ENCODE measurements around the gene FOXA1.

The FOXA1 gene

DNA sequence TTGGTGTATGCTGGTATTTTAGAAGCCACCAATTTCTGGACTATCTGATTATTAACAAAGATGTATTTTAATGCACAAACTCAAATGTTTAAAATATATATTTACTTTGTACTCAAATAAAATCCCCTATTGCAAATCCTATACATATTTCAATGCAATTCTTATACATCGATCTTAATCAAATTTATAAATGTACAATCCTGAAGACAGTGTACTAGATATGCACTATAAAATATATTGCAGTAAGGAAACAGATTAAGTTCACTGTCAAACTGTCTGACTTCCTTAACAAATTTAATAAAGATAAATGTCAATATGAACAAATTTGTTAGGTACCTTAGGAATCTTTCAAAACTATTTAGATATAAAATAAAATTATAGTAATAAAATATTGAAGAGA lies 43.9 kb downstream of the FOXA1 start:
- no peak for DNase-seq

DNA sequence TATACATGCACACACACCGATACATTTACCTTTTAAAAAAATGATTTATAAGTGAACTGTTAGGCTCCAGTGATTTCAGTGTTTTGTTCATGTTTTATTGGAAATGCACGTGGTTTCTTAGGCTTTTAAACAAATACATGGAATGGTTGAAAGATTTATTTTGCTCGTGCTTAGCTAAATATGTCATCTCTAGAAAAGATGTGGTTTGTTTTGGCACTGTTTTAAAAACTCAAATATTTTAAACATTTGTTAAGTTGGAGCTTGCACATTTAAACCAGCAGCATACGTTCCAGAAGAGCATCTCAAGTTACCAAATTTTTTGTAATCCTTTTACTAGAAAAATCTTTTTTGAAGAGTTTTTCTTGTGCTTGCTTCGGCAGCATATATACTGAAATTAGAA lies 44.5 kb downstream of the FOXA1 start:
- DNase-seq = no peak

DNA sequence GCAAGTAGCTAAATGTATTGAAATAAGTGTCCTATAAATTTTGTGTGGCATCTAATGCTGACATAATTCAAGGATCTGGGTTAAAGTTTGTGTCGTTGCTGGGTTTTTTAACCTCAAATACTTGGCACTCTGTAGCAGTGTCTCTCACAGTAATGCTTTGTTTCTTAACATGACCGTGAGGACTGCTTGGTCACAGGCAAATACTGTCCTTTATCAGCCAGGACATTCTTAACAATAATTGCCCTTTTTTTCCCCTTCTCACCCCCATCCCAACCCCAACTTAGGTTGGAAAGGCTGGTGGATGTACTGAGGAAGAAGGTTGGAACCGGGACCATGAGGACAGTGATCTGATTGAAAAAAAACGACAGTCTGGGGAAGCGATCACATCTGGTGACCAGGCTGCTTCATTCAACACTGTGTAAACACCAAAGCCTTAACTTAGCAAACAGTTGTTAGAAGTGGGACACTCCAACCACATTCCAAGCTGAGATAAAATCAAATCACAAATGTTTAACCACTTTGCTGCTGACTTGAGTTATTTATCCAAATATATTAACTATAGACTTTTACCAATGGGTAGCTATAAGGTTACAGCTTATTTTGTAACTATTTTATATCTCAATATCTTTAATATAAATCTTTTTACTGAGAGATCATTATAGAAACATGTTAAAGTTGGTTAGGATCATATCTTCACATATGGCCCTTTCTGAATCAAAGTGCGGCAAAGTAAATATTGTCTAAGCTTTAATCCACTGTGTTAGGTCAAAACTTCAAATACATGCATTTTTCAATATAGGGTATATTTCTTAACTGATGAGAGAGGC lies 48.2 kb downstream of the FOXA1 start:
- DNase-seq = no peak

DNA sequence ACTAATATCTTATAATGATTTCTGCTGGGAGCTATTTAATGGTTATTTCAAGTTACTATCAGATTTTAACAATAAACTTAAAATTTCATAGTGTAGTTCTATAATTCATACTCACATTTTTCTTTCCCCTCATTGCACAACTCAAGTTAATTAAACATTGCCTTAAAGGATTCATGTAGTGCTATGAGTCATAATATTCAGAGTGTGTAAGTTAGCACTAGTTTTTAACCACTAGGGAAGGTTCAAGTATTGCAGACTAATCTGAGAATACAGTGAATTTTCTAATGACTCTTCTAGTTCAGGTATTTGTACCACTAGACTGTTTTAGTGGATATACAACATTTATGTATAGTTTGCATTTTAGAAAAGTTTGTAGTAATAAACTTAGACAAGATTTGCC lies 49.9 kb downstream of the FOXA1 start:
- no peak for DNase-seq

DNA sequence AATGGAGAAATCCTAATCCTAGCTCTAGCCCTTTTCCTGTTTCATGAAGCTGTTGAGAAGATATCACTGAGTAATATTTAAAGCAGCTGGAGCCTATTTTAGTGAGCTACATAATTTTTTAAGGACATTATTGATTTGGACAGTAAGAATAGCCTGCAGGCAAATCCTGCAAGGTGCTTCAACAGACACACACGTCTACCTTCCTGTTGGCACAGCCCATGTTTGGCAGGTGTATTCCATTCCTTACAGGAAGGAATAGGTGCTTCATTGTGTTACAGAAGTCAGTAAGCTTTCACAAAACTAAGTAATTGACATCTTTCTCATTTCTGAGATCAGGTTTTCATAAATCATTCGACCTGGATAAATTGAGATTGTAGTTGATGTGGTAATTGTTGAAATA lies 50.6 kb downstream of the FOXA1 start:
- DNase-seq = no peak

DNA sequence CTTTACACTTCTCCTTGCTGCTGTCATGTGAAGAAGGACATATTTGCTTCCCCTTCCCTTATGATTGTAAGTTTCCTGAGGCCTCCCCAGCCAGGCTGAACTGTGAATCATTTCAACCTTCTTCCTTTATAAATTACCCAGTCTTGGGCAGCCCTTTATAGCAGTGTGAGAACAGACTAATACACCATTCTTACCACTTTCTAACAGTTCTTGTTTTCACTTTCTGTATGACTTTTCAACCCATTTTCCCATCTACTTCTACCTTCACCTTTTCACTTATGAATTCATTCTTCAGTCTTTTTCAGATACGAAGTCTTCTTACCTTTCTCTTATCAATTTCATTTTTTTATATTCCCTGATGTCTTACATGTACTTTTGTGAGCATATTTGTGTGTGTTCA lies 55.1 kb downstream of the FOXA1 start:
- DNase-seq = no peak

Data from Kasumi-1 (cell line).